Suprapubic skin (tissue), 4 donors: ENCODE results near the gene ZNF790. TPM values are rescaled to one million over a fixed set of nuclear protein-coding genes. Genes with fewer than 3 reads are reported as not detected.

Experiments
- DNase-seq, 2 donors: peaks; one replicate each; pipeline ENCODE4 v3.0.0-alpha.2; 2019; ENCODE audit warnings: low spot score in 2 of 2
- H3K27ac ChIP-seq: fragments of 200-600 bp; sonication (generic); one replicate; pipeline ENCODE4 v1.5.1; 2019
- H3K27me3 ChIP-seq: fragments of 200-600 bp; sonication (generic); one replicate; pipeline ENCODE4 v1.5.1; 2019
- H3K36me3 ChIP-seq: fragments of 200-600 bp; sonication (generic); one replicate; pipeline ENCODE4 v1.5.1; 2019
- H3K4me1 ChIP-seq: fragments of 200-600 bp; sonication (generic); one replicate; pipeline ENCODE4 v1.5.1; 2019
- H3K4me3 ChIP-seq: fragments of 200-600 bp; sonication (generic); one replicate; pipeline ENCODE4 v1.5.1; 2019; ENCODE audit warnings: mild to moderate bottlenecking
- H3K9me3 ChIP-seq: fragments of 200-600 bp; sonication (generic); one replicate; pipeline ENCODE4 v1.5.1; 2019
- EP300 ChIP-seq: sonication (generic); formaldehyde crosslinking; IDR thresholded peaks from one replicate; pipeline ENCODE4 v1.6.1; 2017; ENCODE audit warnings: antibody characterized with exemption
- POLR2A ChIP-seq, 2 donors: fragments of 450-650 bp; IDR thresholded peaks; one replicate each; pipeline ENCODE4 v1.6.1; 2017; ENCODE audit warnings: antibody characterized with exemption in 2 of 2, mild to moderate bottlenecking in 2 of 2, moderate library complexity in 2 of 2
- POLR2AphosphoS5 ChIP-seq, 3 donors: sonication (generic); formaldehyde crosslinking; IDR thresholded peaks; one replicate each; pipeline ENCODE4 v1.6.1; 2017; ENCODE audit warnings: antibody characterized with exemption in 3 of 3
- WGBS: methylation state at CpG from one replicate; pipeline ENCODE4 v1.1.5; 2018; 5-methylcytosine and 5-hydroxymethylcytosine counted together
- total RNA-seq, 4 donors: library from RNA; depleted of rRNA; stranded (reverse); fragments of >200 nt; gene quantifications; one replicate each; pipeline ENCODE4 v1.1.0, GENCODE V29; 2016
- TF ChIP-seq, protein P1 (sequence below), 2 donors: fragments of 200-600 bp in 1 of 2; fragments of 450-650 bp in 1 of 2; sonication (generic) in 1 of 2; IDR thresholded peaks; one replicate each; pipeline ENCODE4 v1.5.1; 2016 to 2019; ENCODE audit warnings: antibody characterized with exemption in 2 of 2, mild to moderate bottlenecking in 1 of 2, moderate library complexity in 1 of 2

The ZNF790 gene
- total RNA-seq, 4 donors from 2014 or later = 3.2 to 7.2 (median 3.8) TPM

DNA sequence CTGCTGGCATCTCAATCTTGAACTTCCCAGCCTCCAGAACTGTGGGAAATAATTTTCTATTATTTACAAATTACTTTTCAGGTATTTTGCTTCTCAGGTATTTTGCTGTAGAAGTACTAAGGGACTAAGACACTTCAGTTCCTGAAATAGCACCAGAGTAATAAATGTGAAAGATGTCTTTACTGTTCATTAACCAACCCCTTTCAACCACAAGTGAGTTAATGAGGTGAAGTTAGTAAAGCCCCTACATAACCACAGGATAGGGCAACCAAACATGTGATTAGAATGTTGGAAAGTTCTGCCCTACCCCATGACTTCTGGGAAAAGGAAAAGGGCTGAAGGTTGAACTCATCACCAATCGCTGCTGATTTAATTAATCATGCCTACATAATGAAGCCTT is 9.8 kb upstream of the ZNF790 start:
- TF ChIP-seq POLR2A (IDR thresholded peaks at IDR 0.05) (no peak), POLR2AphosphoS5 (IDR thresholded peaks at IDR 0.05) (no peak), EP300 (no peak)
- TF ChIP-seq, protein P1, sequence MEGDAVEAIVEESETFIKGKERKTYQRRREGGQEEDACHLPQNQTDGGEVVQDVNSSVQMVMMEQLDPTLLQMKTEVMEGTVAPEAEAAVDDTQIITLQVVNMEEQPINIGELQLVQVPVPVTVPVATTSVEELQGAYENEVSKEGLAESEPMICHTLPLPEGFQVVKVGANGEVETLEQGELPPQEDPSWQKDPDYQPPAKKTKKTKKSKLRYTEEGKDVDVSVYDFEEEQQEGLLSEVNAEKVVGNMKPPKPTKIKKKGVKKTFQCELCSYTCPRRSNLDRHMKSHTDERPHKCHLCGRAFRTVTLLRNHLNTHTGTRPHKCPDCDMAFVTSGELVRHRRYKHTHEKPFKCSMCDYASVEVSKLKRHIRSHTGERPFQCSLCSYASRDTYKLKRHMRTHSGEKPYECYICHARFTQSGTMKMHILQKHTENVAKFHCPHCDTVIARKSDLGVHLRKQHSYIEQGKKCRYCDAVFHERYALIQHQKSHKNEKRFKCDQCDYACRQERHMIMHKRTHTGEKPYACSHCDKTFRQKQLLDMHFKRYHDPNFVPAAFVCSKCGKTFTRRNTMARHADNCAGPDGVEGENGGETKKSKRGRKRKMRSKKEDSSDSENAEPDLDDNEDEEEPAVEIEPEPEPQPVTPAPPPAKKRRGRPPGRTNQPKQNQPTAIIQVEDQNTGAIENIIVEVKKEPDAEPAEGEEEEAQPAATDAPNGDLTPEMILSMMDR (IDR thresholded peaks at IDR 0.05) = no peak
- Histone ChIP-seq H3K27me3 (no peaks in the 10 kb centered on the region), H3K36me3 (peaks cover 11% of the 10 kb centered on the region), H3K27ac (no peak overlapping the region), H3K9me3 (no peaks in the 10 kb centered on the region), H3K4me1 (peaks cover 20% of the 10 kb centered on the region), H3K4me3 (no peak overlapping the region)
- WGBS = 63% methylated on average over 1 of the region's 1 CpG
- DNase-seq = no peak

DNA sequence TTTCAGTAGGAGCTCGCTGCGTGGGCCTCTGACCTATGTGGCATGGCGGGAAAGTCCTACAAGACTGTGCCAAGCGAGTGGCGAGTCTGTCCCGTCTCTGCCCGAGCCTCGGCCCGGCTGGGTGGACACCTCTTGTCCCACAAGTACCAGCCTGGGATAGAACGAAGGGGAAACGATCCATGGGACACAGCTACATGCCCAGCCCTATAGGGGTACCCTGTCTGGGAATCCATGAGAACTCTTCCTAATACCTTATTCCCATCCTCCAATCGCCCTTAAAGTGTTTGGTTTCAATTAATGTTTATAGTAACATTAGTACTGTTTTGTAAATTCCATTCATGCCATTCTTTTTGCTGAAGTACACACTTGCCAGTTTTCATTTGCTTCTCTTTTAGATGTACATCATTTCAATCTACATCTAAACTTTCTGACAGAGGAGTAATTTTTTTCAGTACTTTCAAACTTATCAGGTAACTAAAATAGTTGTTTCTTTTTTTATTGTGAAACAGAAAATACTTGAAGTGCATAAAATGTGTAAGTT is 667 bp upstream of the ZNF790 start:
- Histone ChIP-seq H3K4me1 (peaks cover 17% of the 10 kb centered on the region), H3K27me3 (no peaks in the 10 kb centered on the region), H3K27ac (peak overlapping the region; percentile 83), H3K4me3 (peak overlapping the region; percentile 68), H3K36me3 (peaks cover 12% of the 10 kb centered on the region), H3K9me3 (peaks cover 16% of the 10 kb centered on the region)
- DNase-seq = no peak
- TF ChIP-seq POLR2A (IDR thresholded peaks at IDR 0.05) (no peak), EP300 (no peak), POLR2AphosphoS5 (IDR thresholded peaks at IDR 0.05) (no peak)
- TF ChIP-seq, protein P1 (IDR thresholded peaks at IDR 0.05) = no peak
- 12% methylated on average over 10 of the region's 12 CpGs for WGBS

DNA sequence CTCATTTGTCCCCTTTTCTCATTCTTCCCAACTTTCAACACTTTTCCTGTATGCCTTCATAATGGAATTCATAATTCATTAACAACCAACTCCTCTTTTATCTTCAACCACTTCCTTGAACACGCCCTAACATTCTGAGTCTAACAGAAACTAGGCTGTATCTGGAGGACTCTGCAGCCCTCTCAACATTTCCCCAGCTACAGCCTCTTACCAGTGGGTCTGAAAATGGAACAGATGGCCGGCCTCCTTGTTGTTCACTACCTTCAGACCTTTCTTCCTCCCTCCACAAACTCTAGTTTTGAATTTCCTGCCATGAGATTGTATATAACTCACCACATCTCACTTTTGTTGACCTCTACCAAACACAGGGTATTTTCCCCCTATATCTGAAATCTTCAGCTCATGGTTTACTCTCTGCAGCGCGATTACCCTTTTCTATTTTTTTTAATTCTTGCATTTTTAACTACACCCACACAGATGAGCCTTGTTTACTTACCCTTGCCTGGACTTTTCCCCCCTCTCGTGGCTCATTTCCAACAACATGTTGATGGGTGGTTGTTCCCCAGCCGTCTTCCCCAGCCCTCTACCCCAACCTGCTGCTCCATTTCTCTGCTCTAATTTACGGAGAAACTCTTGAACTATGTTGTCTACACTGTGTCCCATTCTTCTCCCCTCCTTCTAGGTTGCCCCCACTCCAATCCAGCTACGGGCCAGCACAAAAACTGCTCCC is 846 bp downstream of the ZNF790 start:
- DNase-seq = no peak

GRCh38 chr19:36833430-36833829 is 4.8 kb downstream of the ZNF790 start:
- WGBS = 97% methylated on average over 2 of the region's 2 CpGs
- no peak for DNase-seq
- peaks cover 53% of the 10 kb centered on the region for H3K9me3 ChIP-seq
- H3K27me3 ChIP-seq = no peaks in the 10 kb centered on the region
- TF ChIP-seq EP300 = no peak
- TF ChIP-seq, protein P1 (IDR thresholded peaks at IDR 0.05) = no peak
- no peak for TF ChIP-seq POLR2A (IDR thresholded peaks at IDR 0.05)
- TF ChIP-seq POLR2AphosphoS5 (IDR thresholded peaks at IDR 0.05) = no peak
- no peak overlapping the region for H3K27ac ChIP-seq
- H3K4me3 ChIP-seq = no peak overlapping the region
- peaks cover 48% of the 10 kb centered on the region for H3K36me3 ChIP-seq
- peaks cover 11% of the 10 kb centered on the region for H3K4me1 ChIP-seq

More for the DNA sequence above, 846 bp downstream of the ZNF790 start:
- H3K36me3 ChIP-seq = peaks cover 17% of the 10 kb centered on the region
- 35% methylated on average over 8 of the region's 8 CpGs for WGBS
- H3K4me3 ChIP-seq = peak overlapping the region; percentile 68
- H3K27ac ChIP-seq = peak overlapping the region; percentile 83
- peaks cover 22% of the 10 kb centered on the region for H3K9me3 ChIP-seq
- TF ChIP-seq POLR2AphosphoS5 (IDR thresholded peaks at IDR 0.05) = no peak
- TF ChIP-seq, protein P1 (IDR thresholded peaks at IDR 0.05) = no peak
- no peak for TF ChIP-seq POLR2A (IDR thresholded peaks at IDR 0.05)
- no peak for TF ChIP-seq EP300
- no peaks in the 10 kb centered on the region for H3K27me3 ChIP-seq
- peaks cover 17% of the 10 kb centered on the region for H3K4me1 ChIP-seq

- no peaks in the 10 kb centered on the region for H3K4me1 ChIP-seq
- 97% methylated on average over 5 of the region's 5 CpGs for WGBS
- no peaks in the 10 kb centered on the region for H3K27me3 ChIP-seq
- TF ChIP-seq POLR2A (IDR thresholded peaks at IDR 0.05) (no peak), EP300 (no peak), POLR2AphosphoS5 (IDR thresholded peaks at IDR 0.05) (no peak)
- TF ChIP-seq, protein P1 (IDR thresholded peaks at IDR 0.05) = no peak
- peaks cover 80% of the 10 kb centered on the region for H3K36me3 ChIP-seq
- peaks cover 57% of the 10 kb centered on the region for H3K9me3 ChIP-seq
- no peak overlapping the region for H3K27ac ChIP-seq
- no peak overlapping the region for H3K4me3 ChIP-seq
- DNase-seq = no peak
Observed at GRCh38 chr19:36821758-36822157, 16.4 kb downstream of the ZNF790 start.
